Cardiac muscle cell (in vitro differentiated cells and primary cell): ENCODE data around the gene PTPN13. TPM values are rescaled to one million over a fixed set of nuclear protein-coding genes. Genes with fewer than 3 reads are reported as not detected.

ENCODE experiments used
- DNase-seq, 2 donors: peaks; one replicate each; pipeline versions ENCODE4 v3.0.0 to v3.0.0-alpha.2; 2010 to 2017; ENCODE audit warnings: low read depth in 1 of 2, low spot score in 1 of 2
- H3K27ac ChIP-seq: fragments of 200-600 bp; sonication (generic); 2 replicates; pipeline ENCODE4 v1.5.1; 2016
- H3K27me3 ChIP-seq: fragments of 200-600 bp; sonication (generic); 2 replicates; pipeline ENCODE4 v1.6.0; 2016; ENCODE audit warnings: control low read depth
- H3K36me3 ChIP-seq: fragments of 200-600 bp; sonication (generic); 2 replicates; pipeline ENCODE4 v1.5.1; 2016; ENCODE audit warnings: control low read depth
- H3K4me1 ChIP-seq: fragments of 200-600 bp; sonication (generic); 2 replicates; pipeline ENCODE4 v1.8.1; 2017; ENCODE audit warnings: low read depth, mild to moderate bottlenecking, mixed run types
- H3K4me3 ChIP-seq: fragments of 200-600 bp; sonication (generic); 2 replicates; pipeline ENCODE4 v1.5.1; 2016; ENCODE audit warnings: mild to moderate bottlenecking
- H3K9me3 ChIP-seq: fragments of 200-600 bp; sonication (generic); 2 replicates; pipeline ENCODE4 v1.5.1; 2017; ENCODE audit warnings: low read depth, mild to moderate bottlenecking, control low read depth
- CTCF ChIP-seq: IDR thresholded peaks from 2 replicates; pipeline ENCODE4 v1.5.1; 2012; ENCODE audit warnings: low read depth, mild to moderate bottlenecking, low read length
- polyA plus RNA-seq: library from polyadenylated mRNA; unstranded; fragments of >200 nt; fragmentation: Nextera tagmentation; extraction: Ambion mirVana; gene quantifications from 2 replicates; pipeline ENCODE4 v1.2.1, GENCODE V29; 2016
- total RNA-seq: library from RNA; depleted of rRNA; stranded (reverse); fragments of >200 nt; gene quantifications from 2 replicates; pipeline ENCODE4 v1.2.3, GENCODE V29; 2016

Gene PTPN13
- total and polyA plus RNA-seq, 2 experiments from 2014 or later = 14.4 to 38.2 TPM

DNA sequence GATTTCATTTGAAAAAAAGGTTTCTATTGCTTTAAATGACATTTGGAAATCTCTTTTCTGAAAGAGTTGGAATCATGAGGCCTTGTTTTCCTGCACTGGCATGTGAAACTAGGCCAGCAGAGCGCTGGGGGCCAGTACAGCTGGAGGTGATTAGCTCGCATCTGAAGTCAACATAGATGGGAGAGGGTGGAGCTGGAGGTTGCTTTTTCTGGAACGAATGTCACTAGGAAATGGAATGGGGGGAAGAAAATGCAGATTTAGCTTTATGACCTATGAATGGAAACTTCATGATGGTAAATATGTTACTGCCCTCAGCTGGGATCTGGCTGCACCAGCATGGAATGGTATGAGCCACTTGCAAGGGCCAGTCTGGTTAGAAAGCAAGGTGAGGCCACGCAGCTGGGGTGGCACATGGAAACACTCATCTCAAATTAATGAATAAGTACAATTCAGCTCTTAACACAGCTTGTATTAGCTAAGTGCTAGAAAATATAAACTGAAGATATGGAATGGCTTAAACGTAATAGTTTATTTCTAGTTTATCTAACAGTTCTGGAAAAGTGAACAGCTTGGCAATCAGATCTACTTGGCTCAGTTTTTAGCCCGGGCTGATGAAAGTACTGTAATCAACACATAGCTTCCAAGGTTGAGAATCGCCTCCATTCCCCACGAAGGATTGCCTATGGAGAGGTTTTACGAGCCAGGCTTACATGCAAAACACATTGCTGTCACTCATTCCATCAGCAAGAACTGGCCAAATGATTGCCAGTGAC, 222.6 kb downstream of the PTPN13 start:
- peak in 1 of 2 donors; percentile 34 for DNase-seq
- Histone ChIP-seq H3K27ac (no peak overlapping the region), H3K27me3 (no peaks in the 10 kb centered on the region), H3K9me3 (no peaks in the 10 kb centered on the region), H3K4me3 (no peak overlapping the region), H3K36me3 (peaks cover 13% of the 10 kb centered on the region), H3K4me1 (no peaks in the 10 kb centered on the region)
- no peak for TF ChIP-seq CTCF

- no peaks in the 10 kb centered on the region for H3K4me1 ChIP-seq
- no peak overlapping the region for H3K4me3 ChIP-seq
- peaks cover 13% of the 10 kb centered on the region for H3K36me3 ChIP-seq
- H3K27me3 ChIP-seq = no peaks in the 10 kb centered on the region
- no peak for TF ChIP-seq CTCF
- H3K9me3 ChIP-seq = no peaks in the 10 kb centered on the region
- H3K27ac ChIP-seq = no peak overlapping the region
- DNase-seq = peak in 1 of 2 donors; percentile 34
Measured at GRCh38 chr4:86818211-86818610, 224.1 kb downstream of the PTPN13 start.

DNA sequence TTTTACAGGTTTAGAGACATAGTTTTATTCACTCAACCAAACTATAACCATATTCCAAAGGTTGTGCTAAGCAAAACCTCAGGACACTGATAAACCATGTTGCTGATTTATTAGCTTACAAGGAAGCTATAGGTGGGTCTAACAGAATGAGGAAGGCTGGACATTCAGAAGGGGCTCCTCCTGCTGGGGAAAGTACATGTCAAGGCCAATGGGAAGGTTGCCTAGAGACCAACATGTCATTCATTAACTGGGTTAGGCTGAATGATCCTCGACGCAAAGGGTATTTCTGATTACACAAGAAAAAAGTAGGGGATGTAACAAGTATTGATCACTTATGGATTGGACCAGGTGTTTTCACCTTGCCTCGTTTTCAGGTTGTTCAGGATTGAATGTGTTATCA, 224.7 kb downstream of the PTPN13 start:
- Histone ChIP-seq H3K27ac (no peak overlapping the region), H3K9me3 (no peaks in the 10 kb centered on the region), H3K4me3 (no peak overlapping the region), H3K36me3 (peaks cover 9% of the 10 kb centered on the region), H3K4me1 (no peaks in the 10 kb centered on the region), H3K27me3 (no peaks in the 10 kb centered on the region)
- no peak for TF ChIP-seq CTCF
- no peak for DNase-seq

DNA sequence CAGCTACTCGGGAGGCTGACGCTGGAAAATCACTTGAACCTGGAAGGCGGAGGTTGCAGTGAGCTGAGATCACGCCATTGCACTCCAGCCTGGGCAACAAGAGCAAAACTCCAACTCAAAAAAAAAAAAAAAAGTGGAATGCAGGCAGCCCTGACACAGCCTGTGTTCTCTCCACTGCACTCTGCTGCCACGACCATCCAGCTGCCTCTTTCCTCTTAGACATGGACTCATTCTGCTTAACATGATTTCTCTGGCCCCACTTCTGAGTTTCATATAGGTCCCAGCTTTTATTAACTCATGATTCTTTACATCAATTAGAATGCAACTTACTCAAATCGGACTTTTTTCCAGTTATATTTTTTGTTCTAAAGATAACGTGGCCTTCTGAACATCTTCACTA, 225.4 kb downstream of the PTPN13 start:
- no peaks in the 10 kb centered on the region for H3K9me3 ChIP-seq
- H3K27ac ChIP-seq = no peak overlapping the region
- no peak overlapping the region for H3K4me3 ChIP-seq
- no peak for TF ChIP-seq CTCF
- H3K27me3 ChIP-seq = no peaks in the 10 kb centered on the region
- H3K36me3 ChIP-seq = peaks cover 7% of the 10 kb centered on the region
- no peaks in the 10 kb centered on the region for H3K4me1 ChIP-seq
- no peak for DNase-seq

DNA sequence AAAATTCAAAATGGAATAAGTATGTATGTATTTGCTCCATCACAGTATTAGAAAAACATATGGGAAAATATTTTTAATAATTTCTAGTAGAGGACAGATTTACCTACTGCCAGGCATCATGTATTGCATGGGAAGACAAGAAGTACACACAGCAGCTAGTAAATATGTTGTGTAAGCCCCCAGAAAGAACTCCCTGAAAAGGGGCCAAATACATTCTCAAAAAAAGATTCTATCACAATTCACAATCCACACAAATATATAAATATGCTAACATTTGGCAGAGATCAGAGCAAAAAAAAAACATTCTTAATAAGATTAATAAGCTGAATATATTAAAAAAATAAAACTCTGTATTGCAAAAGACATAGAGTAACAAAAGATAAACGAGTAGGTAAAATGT, 227.0 kb downstream of the PTPN13 start:
- H3K9me3 ChIP-seq = no peaks in the 10 kb centered on the region

More for the DNA sequence above, 227.0 kb downstream of the PTPN13 start:
- no peak for DNase-seq
- H3K4me3 ChIP-seq = no peak overlapping the region
- H3K4me1 ChIP-seq = no peaks in the 10 kb centered on the region
- no peak overlapping the region for H3K27ac ChIP-seq
- no peaks in the 10 kb centered on the region for H3K27me3 ChIP-seq
- H3K36me3 ChIP-seq = no peaks in the 10 kb centered on the region
- TF ChIP-seq CTCF = no peak
